Fibroblast of lung (primary cell): Measurements from ENCODE around the gene NDUFAF5. TPM values are rescaled to one million over a fixed set of nuclear protein-coding genes. Genes with fewer than 3 reads are reported as not detected.

Source experiments
- DNase-seq, 2 donors: peaks; one replicate each; pipeline versions ENCODE4 v3.0.0 to v3.0.0-alpha.2; 2010; ENCODE audit warnings: low read depth in 2 of 2
- H2AFZ ChIP-seq: 2 replicates; pipeline ENCODE4 v1.5.1; 2012; ENCODE audit warnings: low read length, control low read depth, inconsistent platforms
- H3K27ac ChIP-seq: 2 replicates; pipeline ENCODE4 v1.5.1; 2011; ENCODE audit warnings: low read length, control low read depth; ENCODE audit not compliant: insufficient read depth
- H3K27me3 ChIP-seq: 2 replicates; pipeline ENCODE4 v1.5.1; 2011; ENCODE audit warnings: mild to moderate bottlenecking, low read length; ENCODE audit not compliant: control insufficient read depth, insufficient read depth
- H3K36me3 ChIP-seq: 2 replicates; pipeline ENCODE4 v1.5.1; 2011; ENCODE audit warnings: low read length; ENCODE audit not compliant: control insufficient read depth, insufficient read depth
- H3K4me1 ChIP-seq: 2 replicates; pipeline ENCODE4 v1.5.1; 2011; ENCODE audit warnings: low read length; ENCODE audit not compliant: control insufficient read depth, insufficient read depth; ENCODE audit errors: extremely low read depth
- H3K4me2 ChIP-seq: 2 replicates; pipeline ENCODE4 v1.5.1; 2011; ENCODE audit warnings: low read length, control low read depth; ENCODE audit not compliant: insufficient read depth; ENCODE audit errors: extremely low read depth
- H3K4me3 ChIP-seq, 4 experiments: fragments of 200-600 bp in 1 of 4; sonication (generic) in 1 of 4; replicated peaks in 1 of 4; 2 replicates each; pipeline ENCODE4 v1.5.1; 2011 to 2016; ENCODE audit warnings: low read length in 4 of 4, low read depth in 3 of 4, mild to moderate bottlenecking in 3 of 4, control low read depth in 2 of 4, inconsistent platforms in 1 of 4, mixed read lengths in 1 of 4; ENCODE audit not compliant: insufficient read depth in 1 of 4; ENCODE audit errors: control extremely low read depth in 1 of 4
- H3K79me2 ChIP-seq: 2 replicates; pipeline ENCODE4 v1.5.1; 2012; ENCODE audit warnings: mild to moderate bottlenecking, low read length, inconsistent platforms; ENCODE audit not compliant: control insufficient read depth, insufficient read depth
- H3K9ac ChIP-seq: 2 replicates; pipeline ENCODE4 v1.5.1; 2011; ENCODE audit warnings: mild to moderate bottlenecking, low read length, control low read depth; ENCODE audit not compliant: insufficient read depth
- H3K9me3 ChIP-seq: 2 replicates; pipeline ENCODE4 v1.5.1; 2012; ENCODE audit warnings: low read depth, low read length; ENCODE audit not compliant: control insufficient read depth, insufficient read depth
- H4K20me1 ChIP-seq: 2 replicates; pipeline ENCODE4 v1.5.1; 2011; ENCODE audit warnings: low read length; ENCODE audit not compliant: control insufficient read depth, insufficient read depth; ENCODE audit errors: extremely low read depth
- EZH2 ChIP-seq: IDR thresholded peaks from 2 replicates; pipeline ENCODE4 v1.5.1; 2012; ENCODE audit warnings: low read length, control low read depth, mild to moderate bottlenecking; ENCODE audit errors: missing control alignments
- polyA plus RNA-seq, 2 donors: library from polyadenylated mRNA; depleted of rRNA in 1 of 2; stranded (reverse) in 1 of 2; unstranded in 1 of 2; fragments of >200 nt; gene quantifications; 2 replicates each; pipeline ENCODE4 v1.2.1, GENCODE V29; 2011 to 2012; ENCODE audit warnings: missing spikeins in 1 of 2
- total RNA-seq: library from RNA; depleted of rRNA; stranded (reverse); fragments of >200 nt; gene quantifications from 2 replicates; pipeline ENCODE4 v1.2.1, GENCODE V29; 2014
- TF ChIP-seq, protein P1 (sequence below), 2 donors: IDR thresholded peaks in 1 of 2; conservative IDR thresholded peaks in 1 of 2; 1 replicate in 1 of 2; 2 replicates in 1 of 2; pipeline ENCODE4 v1.5.1; 2011 to 2012; ENCODE audit warnings: low read length in 2 of 2, control low read depth in 1 of 2, inconsistent platforms in 1 of 2, low read depth in 1 of 2, mild to moderate bottlenecking in 1 of 2

The NDUFAF5 gene
- total and polyA plus RNA-seq, 2 donors (not counting 1 experiment from before 2014, with no cell fraction given), result 12.7 to 17.3 TPM

DNA sequence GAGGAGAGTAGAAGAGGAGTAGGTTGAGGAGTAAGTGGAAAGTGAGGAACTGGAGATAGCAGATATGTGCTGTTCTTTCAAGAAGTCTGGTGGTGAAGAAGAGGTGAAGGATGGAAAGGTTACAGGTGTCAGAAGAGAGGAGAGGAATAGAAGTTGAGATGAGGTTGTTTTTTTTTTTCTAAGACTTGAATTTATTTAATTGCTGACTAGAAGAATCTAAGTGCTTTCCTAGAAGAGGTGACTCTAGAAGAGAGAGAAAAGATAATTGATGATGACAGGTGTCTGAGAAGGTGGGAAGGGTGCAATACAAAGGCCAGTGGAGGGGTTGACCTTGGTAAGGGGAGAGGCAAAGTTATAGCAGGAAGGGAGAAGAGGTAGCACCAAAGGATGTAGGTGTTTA, 25.6 kb downstream of the NDUFAF5 start:
- Histone ChIP-seq H3K27me3 (no peaks in the 10 kb centered on the region), H3K27ac (no peak overlapping the region), H3K4me3 (no peak overlapping the region), H3K79me2 (no peaks in the 10 kb centered on the region), H3K4me1 (no peaks in the 10 kb centered on the region), H3K36me3 (peaks cover 7% of the 10 kb centered on the region), H3K9me3 (no peaks in the 10 kb centered on the region), H2AFZ (no peak overlapping the region), H3K4me2 (no peak overlapping the region), H4K20me1 (no peaks in the 10 kb centered on the region), H3K9ac (no peak overlapping the region)
- no peak for DNase-seq
- TF ChIP-seq, protein P1, sequence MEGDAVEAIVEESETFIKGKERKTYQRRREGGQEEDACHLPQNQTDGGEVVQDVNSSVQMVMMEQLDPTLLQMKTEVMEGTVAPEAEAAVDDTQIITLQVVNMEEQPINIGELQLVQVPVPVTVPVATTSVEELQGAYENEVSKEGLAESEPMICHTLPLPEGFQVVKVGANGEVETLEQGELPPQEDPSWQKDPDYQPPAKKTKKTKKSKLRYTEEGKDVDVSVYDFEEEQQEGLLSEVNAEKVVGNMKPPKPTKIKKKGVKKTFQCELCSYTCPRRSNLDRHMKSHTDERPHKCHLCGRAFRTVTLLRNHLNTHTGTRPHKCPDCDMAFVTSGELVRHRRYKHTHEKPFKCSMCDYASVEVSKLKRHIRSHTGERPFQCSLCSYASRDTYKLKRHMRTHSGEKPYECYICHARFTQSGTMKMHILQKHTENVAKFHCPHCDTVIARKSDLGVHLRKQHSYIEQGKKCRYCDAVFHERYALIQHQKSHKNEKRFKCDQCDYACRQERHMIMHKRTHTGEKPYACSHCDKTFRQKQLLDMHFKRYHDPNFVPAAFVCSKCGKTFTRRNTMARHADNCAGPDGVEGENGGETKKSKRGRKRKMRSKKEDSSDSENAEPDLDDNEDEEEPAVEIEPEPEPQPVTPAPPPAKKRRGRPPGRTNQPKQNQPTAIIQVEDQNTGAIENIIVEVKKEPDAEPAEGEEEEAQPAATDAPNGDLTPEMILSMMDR (conservative IDR thresholded peaks at IDR 0.05 in 1 of 2, IDR thresholded peaks at IDR 0.05 in 1 of 2; ENCODE audit: low read depth in 1 of 2, low read length in 2 of 2), result no peak
- no peak for TF ChIP-seq EZH2

DNA sequence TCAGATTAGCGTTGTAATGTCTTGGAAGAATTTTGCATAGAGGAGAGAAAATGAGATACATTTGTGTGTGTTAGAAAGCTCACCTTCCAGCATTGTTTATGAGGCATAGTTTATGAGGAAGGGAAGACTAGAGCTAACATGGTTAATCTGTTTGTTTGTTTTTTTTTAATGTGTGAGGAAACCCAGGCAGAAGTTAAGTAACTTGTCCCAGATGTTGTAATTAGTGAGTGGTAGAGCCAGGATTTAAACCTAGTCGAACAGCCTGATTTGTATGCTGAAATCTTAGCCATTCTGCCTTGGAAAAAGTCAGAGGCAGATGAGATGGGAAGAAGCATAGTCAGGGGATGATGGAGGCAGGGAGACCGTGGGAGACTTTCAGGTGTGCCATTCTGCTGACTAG, 29.1 kb downstream of the NDUFAF5 start:
- H4K20me1 ChIP-seq, result no peaks in the 10 kb centered on the region
- no peaks in the 10 kb centered on the region for H3K9me3 ChIP-seq
- H3K27me3 ChIP-seq, result no peaks in the 10 kb centered on the region
- H2AFZ ChIP-seq, result no peak overlapping the region
- no peak overlapping the region for H3K27ac ChIP-seq
- no peak overlapping the region for H3K4me2 ChIP-seq
- H3K4me3 ChIP-seq, result no peak overlapping the region
- TF ChIP-seq, protein P1 (conservative IDR thresholded peaks at IDR 0.05 in 1 of 2, IDR thresholded peaks at IDR 0.05 in 1 of 2; ENCODE audit: low read depth in 1 of 2, low read length in 2 of 2), result no peak
- no peak for TF ChIP-seq EZH2
- H3K9ac ChIP-seq, result no peak overlapping the region
- no peaks in the 10 kb centered on the region for H3K79me2 ChIP-seq
- DNase-seq, result no peak
- no peaks in the 10 kb centered on the region for H3K4me1 ChIP-seq
- H3K36me3 ChIP-seq, result peaks cover 9% of the 10 kb centered on the region

DNA sequence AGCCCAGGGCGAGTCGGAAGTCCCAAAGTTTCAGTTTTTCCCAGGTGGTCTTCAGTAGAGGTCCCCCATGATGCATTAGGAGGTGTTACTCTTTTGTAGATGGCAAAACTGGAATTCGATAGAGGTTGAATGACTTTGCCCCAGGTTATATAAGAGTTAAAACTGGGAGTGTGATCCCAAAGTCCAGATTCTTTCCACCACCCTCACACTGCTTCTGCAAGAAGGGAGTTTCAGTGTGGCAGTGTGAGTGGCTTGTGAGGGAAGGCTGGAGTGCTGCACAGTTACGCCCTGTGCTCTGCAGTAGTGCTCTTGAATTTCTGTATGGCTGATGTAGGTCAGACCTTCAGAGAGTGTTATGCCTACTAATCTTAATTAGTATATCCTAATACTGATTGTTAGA, 29.8 kb downstream of the NDUFAF5 start:
- Histone ChIP-seq H3K36me3 (peaks cover 5% of the 10 kb centered on the region), H4K20me1 (no peaks in the 10 kb centered on the region), H3K27me3 (no peaks in the 10 kb centered on the region), H3K27ac (no peak overlapping the region), H3K79me2 (no peaks in the 10 kb centered on the region), H2AFZ (no peak overlapping the region), H3K4me2 (no peak overlapping the region), H3K9me3 (no peaks in the 10 kb centered on the region), H3K4me3 (no peak overlapping the region), H3K9ac (no peak overlapping the region), H3K4me1 (no peaks in the 10 kb centered on the region)
- no peak for DNase-seq
- TF ChIP-seq, protein P1 (conservative IDR thresholded peaks at IDR 0.05 in 1 of 2, IDR thresholded peaks at IDR 0.05 in 1 of 2; ENCODE audit: low read depth in 1 of 2, low read length in 2 of 2), result no peak
- no peak for TF ChIP-seq EZH2
